PC-3 (cell line): ENCODE data around the gene POLE4. TPM values are rescaled to one million over a fixed set of nuclear protein-coding genes. Genes with fewer than 3 reads are reported as not detected.

Experiments
- ATAC-seq: fragments of 200-7000 bp; cut with Tn5 transposase; 2 replicates; pipeline ENCODE4 v1.9.1; 2020; ENCODE audit warnings: mild to moderate bottlenecking, moderate library complexity
- BruUV-seq: library from RNA; stranded (reverse); fragments of 400-500 nt; replicated peaks from 2 replicates; lab custom pipeline; 2021; lab: Mats Ljungman, UMichigan
- CTCF ChIA-PET: fragments of 300-600 bp; sonication (Branson Sonifier 250); formaldehyde crosslinking; loops from one replicate; lab custom pipeline; 2022; ENCODE audit warnings: antibody characterized with exemption; lab: Charles Lee
- POLR2A ChIA-PET: fragments of 300-600 bp; sonication (Branson Sonifier 250); formaldehyde crosslinking; loops from one replicate; lab custom pipeline; 2022; ENCODE audit warnings: antibody characterized with exemption; ENCODE audit not compliant: unreplicated experiment; lab: Charles Lee
- DNase-seq: peaks from one replicate; pipeline ENCODE4 v3.0.0-alpha.2; 2015
- H2AFZ ChIP-seq: fragments of 300-600 bp; sonication (generic); 2 replicates; pipeline ENCODE4 v1.6.0; 2016; ENCODE audit warnings: antibody characterized with exemption, low read length
- H3F3A ChIP-seq: fragments of 300-600 bp; sonication (generic); one replicate; pipeline ENCODE4 v1.6.0; 2017; ENCODE audit warnings: antibody characterized with exemption, low read length, control low read depth, mild to moderate bottlenecking; ENCODE audit not compliant: unreplicated experiment
- H3K27ac ChIP-seq: fragments of 300-600 bp; sonication (generic); 2 replicates; pipeline ENCODE4 v1.5.1; 2016; ENCODE audit warnings: mild to moderate bottlenecking, low read length
- H3K27me3 ChIP-seq: fragments of 300-600 bp; sonication (generic); 2 replicates; pipeline ENCODE4 v1.6.1; 2016; ENCODE audit warnings: low read length, mixed read lengths
- H3K36me3 ChIP-seq: fragments of 300-600 bp; sonication (generic); 2 replicates; pipeline ENCODE4 v1.6.1; 2016; ENCODE audit warnings: low read depth, mixed run types, low read length, mixed read lengths
- H3K4me1 ChIP-seq: fragments of 300-600 bp; sonication (generic); 2 replicates; pipeline ENCODE4 v1.5.1; 2016; ENCODE audit warnings: low read length; ENCODE audit not compliant: insufficient read depth
- H3K4me2 ChIP-seq: fragments of 300-600 bp; sonication (generic); 2 replicates; pipeline ENCODE4 v1.6.0; 2016; ENCODE audit warnings: low read length
- H3K4me3 ChIP-seq: fragments of 300-600 bp; sonication (generic); 2 replicates; pipeline ENCODE4 v1.5.1; 2016; ENCODE audit warnings: mild to moderate bottlenecking, low read length, mixed read lengths
- H3K79me2 ChIP-seq: fragments of 300-600 bp; sonication (generic); 2 replicates; pipeline ENCODE4 v1.6.1; 2017; ENCODE audit warnings: low read length, mixed read lengths
- H3K9ac ChIP-seq: fragments of 300-600 bp; sonication (generic); 2 replicates; pipeline ENCODE4 v1.6.0; 2016; ENCODE audit warnings: mild to moderate bottlenecking, low read length
- H3K9me2 ChIP-seq: fragments of 300-600 bp; sonication (generic); replicated peaks from 2 replicates; pipeline ENCODE4 v1.6.1; 2016; ENCODE audit warnings: mixed run types, low read length, mixed read lengths
- H3K9me3 ChIP-seq: fragments of 300-600 bp; sonication (generic); 2 replicates; pipeline ENCODE4 v1.6.1; 2016; ENCODE audit warnings: low read length, mixed read lengths
- H4K20me1 ChIP-seq: fragments of 300-600 bp; sonication (generic); 2 replicates; pipeline ENCODE4 v1.6.1; 2016; ENCODE audit warnings: low read length, mixed read lengths
- EZH2 ChIP-seq: fragments of 300-600 bp; sonication (generic); IDR thresholded peaks from one replicate; pipeline ENCODE4 v1.6.1; 2017; ENCODE audit warnings: antibody characterized with exemption, mild to moderate bottlenecking, low read length; ENCODE audit not compliant: unreplicated experiment
- EZH2phosphoT487 ChIP-seq: fragments of 300-600 bp; sonication (generic); IDR thresholded peaks from 2 replicates; pipeline ENCODE4 v1.6.1; 2018; ENCODE audit warnings: mild to moderate bottlenecking, antibody characterized with exemption, low read length, borderline replicate concordance
- intact Hi-C: fragments of 100-400 bp; cut with micrococcal nuclease; formaldehyde crosslinking; loops from 2 replicates; pipeline ENCODE4 v1.9.0; 2023
- total RNA-seq: library from RNA; depleted of rRNA; stranded (reverse); fragments of >200 nt; gene quantifications from 2 replicates; pipeline ENCODE4 v1.2.3, GENCODE V29; 2014; rRNA removed
- TF ChIP-seq, protein P1 (sequence below): fragments of 300-600 bp; sonication (generic); conservative IDR thresholded peaks from 2 replicates; pipeline ENCODE4 v1.5.1; 2017; ENCODE audit warnings: antibody characterized with exemption, low read depth, mild to moderate bottlenecking, low read length

POLE4 gene
- total RNA-seq, 1 experiment from 2014 or later, result 121 TPM

DNA sequence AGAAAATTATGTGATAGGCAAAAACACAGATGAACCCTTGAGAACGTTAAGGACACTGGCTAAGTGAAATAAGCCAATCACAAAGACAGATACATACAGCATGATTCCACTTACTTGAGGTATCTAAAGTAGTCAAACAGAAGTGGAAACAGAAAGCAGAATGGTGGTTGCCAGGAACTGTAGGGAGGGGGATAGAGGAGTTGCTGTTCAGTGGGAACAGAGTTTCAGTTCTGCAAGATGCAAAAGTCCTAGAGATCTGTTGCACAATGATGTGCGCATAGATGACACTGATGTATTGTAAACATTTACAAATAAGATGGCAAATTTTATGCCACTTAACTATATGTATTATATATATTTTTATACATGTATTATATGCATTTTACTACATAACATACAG lies 59.7 kb downstream of the POLE4 start:
- H2AFZ ChIP-seq, result no peak overlapping the region
- no peak overlapping the region for H3K4me3 ChIP-seq
- no peak overlapping the region for H3K9ac ChIP-seq
- ATAC-seq (no peak), DNase-seq (no peak)
- H3K79me2 ChIP-seq, result no peaks in the 10 kb centered on the region
- TF ChIP-seq EZH2phosphoT487 (no peak), EZH2 (no peak)
- TF ChIP-seq, protein P1, sequence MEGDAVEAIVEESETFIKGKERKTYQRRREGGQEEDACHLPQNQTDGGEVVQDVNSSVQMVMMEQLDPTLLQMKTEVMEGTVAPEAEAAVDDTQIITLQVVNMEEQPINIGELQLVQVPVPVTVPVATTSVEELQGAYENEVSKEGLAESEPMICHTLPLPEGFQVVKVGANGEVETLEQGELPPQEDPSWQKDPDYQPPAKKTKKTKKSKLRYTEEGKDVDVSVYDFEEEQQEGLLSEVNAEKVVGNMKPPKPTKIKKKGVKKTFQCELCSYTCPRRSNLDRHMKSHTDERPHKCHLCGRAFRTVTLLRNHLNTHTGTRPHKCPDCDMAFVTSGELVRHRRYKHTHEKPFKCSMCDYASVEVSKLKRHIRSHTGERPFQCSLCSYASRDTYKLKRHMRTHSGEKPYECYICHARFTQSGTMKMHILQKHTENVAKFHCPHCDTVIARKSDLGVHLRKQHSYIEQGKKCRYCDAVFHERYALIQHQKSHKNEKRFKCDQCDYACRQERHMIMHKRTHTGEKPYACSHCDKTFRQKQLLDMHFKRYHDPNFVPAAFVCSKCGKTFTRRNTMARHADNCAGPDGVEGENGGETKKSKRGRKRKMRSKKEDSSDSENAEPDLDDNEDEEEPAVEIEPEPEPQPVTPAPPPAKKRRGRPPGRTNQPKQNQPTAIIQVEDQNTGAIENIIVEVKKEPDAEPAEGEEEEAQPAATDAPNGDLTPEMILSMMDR, result no peak
- H3F3A ChIP-seq, result no peaks in the 10 kb centered on the region
- no peaks in the 10 kb centered on the region for H3K27me3 ChIP-seq
- no peaks in the 10 kb centered on the region for H4K20me1 ChIP-seq
- H3K4me1 ChIP-seq, result no peaks in the 10 kb centered on the region
- no peaks in the 10 kb centered on the region for H3K9me2 ChIP-seq
- intact Hi-C loops, result no loop called here
- no TSS peak for BruUV-seq
- POLR2A ChIA-PET, result no interaction called here
- CTCF ChIA-PET, result no interaction called here
- no peak overlapping the region for H3K4me2 ChIP-seq
- no peak overlapping the region for H3K27ac ChIP-seq
- H3K9me3 ChIP-seq, result no peaks in the 10 kb centered on the region
- H3K36me3 ChIP-seq, result no peaks in the 10 kb centered on the region

Other genes starting within 250 kb of the POLE4 start
- 43.8 and 55.2 TPM in 2 replicates for gene HK2, start 124.5 kb upstream of the POLE4 start, total RNA-seq
- not detected in 2 replicates for gene TACR1, start 240.9 kb downstream of the POLE4 start, total RNA-seq